Liver (tissue), 3 donors: Measurements from ENCODE around the gene HOXA3.

Source experiments
- CTCF ChIP-seq: fragments of 150-350 bp; IDR thresholded peaks from 2 replicates; pipeline ENCODE4 v1.5.1; 2017; ENCODE audit warnings: improper control_type of control experiment, low read depth, low read length; ENCODE audit not compliant: missing input control
- RAD21 ChIP-seq, 2 donors: IDR thresholded peaks; 2 replicates each; pipeline ENCODE4 v1.6.1; 2016; ENCODE audit warnings: antibody characterized with exemption in 2 of 2, mild to moderate bottlenecking in 2 of 2
- ZBTB33 ChIP-seq: IDR thresholded peaks from 2 replicates; pipeline ENCODE4 v1.6.1; 2016; ENCODE audit warnings: antibody characterized with exemption
- donor health status: healthy.
- donor health status: healthy.

DNA sequence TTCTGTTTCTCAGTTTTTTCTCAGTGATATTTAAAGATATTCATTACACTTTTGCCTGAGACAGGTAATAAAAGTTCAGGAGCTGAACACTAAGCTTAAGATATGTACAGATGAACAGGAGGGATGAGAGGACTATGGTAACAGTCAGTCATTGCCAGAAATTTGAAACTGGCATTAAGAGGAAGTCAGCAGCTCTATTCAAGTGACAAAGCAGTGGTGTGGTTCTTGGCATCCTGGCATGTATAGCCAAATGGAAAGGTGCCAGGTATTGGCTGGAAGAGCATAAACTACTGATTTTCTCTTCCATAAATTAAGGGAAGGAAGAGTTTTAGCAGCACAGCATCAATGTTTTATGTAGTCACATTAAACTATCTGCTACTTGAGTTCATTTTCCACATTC lies 79.3 kb downstream of the HOXA3 start:
- TF ChIP-seq ZBTB33 (no peak), CTCF (no peak), RAD21 (IDR thresholded peaks at IDR 0.05) (no peak)
